Fibroblast of villous mesenchyme (primary cell): ENCODE measurements around the gene EPHA8. TPM values are rescaled to one million over a fixed set of nuclear protein-coding genes. Genes with fewer than 3 reads are reported as not detected.

Experiments
- DNase-seq: peaks from one replicate; pipeline ENCODE4 v3.0.0-alpha.2; 2010; ENCODE audit warnings: low read depth
- H3K4me3 ChIP-seq: 2 replicates; pipeline ENCODE4 v1.5.1; 2011; ENCODE audit warnings: low read depth, mild to moderate bottlenecking, low read length
- CTCF ChIP-seq: IDR thresholded peaks from 2 replicates; pipeline ENCODE4 v1.5.1; 2012; ENCODE audit warnings: low read depth, mild to moderate bottlenecking, low read length; ENCODE audit not compliant: insufficient read depth
- total RNA-seq: library from RNA; depleted of rRNA; stranded (reverse); fragments of >200 nt; gene quantifications from 2 replicates; pipeline ENCODE4 v1.2.3, GENCODE V29; 2012

Gene EPHA8
- total RNA-seq, 1 donor = not detected

GRCh38 chr1:22585471-22585870 is 22.2 kb downstream of the EPHA8 start:
- no peak overlapping the region for H3K4me3 ChIP-seq
- TF ChIP-seq CTCF = no peak
- DNase-seq = no peak

- TF ChIP-seq CTCF = no peak
- no peak overlapping the region for H3K4me3 ChIP-seq
- DNase-seq = no peak
Observed at GRCh38 chr1:22586356-22587130, 23.3 kb downstream of the EPHA8 start.

- no peak overlapping the region for H3K4me3 ChIP-seq
- no peak for DNase-seq
- TF ChIP-seq CTCF = no peak
Observed at GRCh38 chr1:22587247-22587646, 24.0 kb downstream of the EPHA8 start.

GRCh38 chr1:22588899-22589422 is 25.7 kb downstream of the EPHA8 start:
- no peak for DNase-seq
- no peak for TF ChIP-seq CTCF
- no peak overlapping the region for H3K4me3 ChIP-seq

GRCh38 chr1:22591576-22591975 is 28.3 kb downstream of the EPHA8 start:
- no peak overlapping the region for H3K4me3 ChIP-seq
- no peak for DNase-seq
- TF ChIP-seq CTCF = no peak

- no peak for DNase-seq
- no peak for TF ChIP-seq CTCF
Observed at GRCh38 chr1:22592051-22592450, 28.8 kb downstream of the EPHA8 start.

More at GRCh38 chr1:22592051-22592450, 28.8 kb downstream of the EPHA8 start:
- H3K4me3 ChIP-seq = no peak overlapping the region
